ENCODE results near the gene HBQ1. TPM values are rescaled to one million over a fixed set of nuclear protein-coding genes. Genes with fewer than 3 reads are reported as not detected.

The HBQ1 gene
- total and polyA plus RNA-seq, 2 of the 4 experiments (the other 2 are of a cell fraction): 0.92 TPM; not detected in 1

DNA sequence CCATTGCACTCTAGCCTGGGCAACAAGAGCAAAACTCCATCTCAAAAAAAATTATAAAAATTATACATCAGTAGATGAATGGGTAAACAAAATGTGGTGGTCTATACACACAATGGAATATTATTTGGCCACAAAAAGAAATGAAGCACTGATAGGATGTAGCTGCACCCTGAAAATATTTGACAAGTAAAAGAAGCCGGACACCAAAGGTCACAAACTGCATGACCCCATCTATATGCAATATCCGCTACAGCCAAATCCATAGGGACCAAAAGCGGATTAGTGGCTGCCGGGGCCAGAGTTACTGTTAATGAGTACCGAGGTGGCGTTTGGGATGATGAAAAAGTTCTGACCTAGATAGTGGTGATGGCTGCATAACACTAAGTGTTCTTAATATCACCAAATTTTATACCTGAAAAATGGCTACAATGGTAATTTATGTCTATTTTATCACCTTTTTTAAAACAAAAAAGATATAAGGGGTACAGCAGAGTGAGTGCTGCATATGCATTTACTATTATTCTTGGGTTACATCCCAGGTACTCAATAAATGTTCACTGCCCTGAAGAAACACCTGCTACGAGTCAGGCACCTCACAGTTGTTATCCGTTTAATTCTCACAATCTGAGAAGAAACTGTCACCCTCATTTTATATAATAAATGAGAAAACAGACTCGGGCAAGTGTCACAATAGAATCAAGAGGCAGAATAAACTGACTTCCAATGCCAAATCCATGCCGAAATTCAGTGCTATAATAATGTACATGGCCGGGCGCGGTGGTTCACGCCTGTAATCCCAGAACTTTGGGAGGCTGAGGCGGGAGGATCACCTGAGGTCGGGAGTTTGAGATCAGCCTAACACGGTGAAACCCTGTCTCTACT lies 807 bp upstream of the HBQ1 start:
- intact Hi-C loops (cut with micrococcal nuclease): loop anchor here (5.0 kb wide), 1 partner anchor 42 kb away; the partner anchor contains the start of gene NPRL3
- H2BK5ac ChIP-seq (ENCODE audit: low read depth, low read length, poor library complexity, severe bottlenecking): no peak overlapping the region

More for the DNA sequence above, 807 bp upstream of the HBQ1 start:
- TF ChIP-seq MAFK (IDR thresholded peaks at IDR 0.05; ENCODE audit: low read depth, low read length): no peak
- TF ChIP-seq USF2 (IDR thresholded peaks at IDR 0.05; ENCODE audit: low read depth, low read length): no peak
- TF ChIP-seq RFX5 (IDR thresholded peaks at IDR 0.05; ENCODE audit: low read depth, low read length): no peak
- no peak for TF ChIP-seq MXI1 (IDR thresholded peaks at IDR 0.05; ENCODE audit: borderline replicate concordance, low read depth, low read length)
- no peak for TF ChIP-seq NFE2L2 (IDR thresholded peaks at IDR 0.05; ENCODE audit: low read depth, low read length)
- TF ChIP-seq, protein P1, sequence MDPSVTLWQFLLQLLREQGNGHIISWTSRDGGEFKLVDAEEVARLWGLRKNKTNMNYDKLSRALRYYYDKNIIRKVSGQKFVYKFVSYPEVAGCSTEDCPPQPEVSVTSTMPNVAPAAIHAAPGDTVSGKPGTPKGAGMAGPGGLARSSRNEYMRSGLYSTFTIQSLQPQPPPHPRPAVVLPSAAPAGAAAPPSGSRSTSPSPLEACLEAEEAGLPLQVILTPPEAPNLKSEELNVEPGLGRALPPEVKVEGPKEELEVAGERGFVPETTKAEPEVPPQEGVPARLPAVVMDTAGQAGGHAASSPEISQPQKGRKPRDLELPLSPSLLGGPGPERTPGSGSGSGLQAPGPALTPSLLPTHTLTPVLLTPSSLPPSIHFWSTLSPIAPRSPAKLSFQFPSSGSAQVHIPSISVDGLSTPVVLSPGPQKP (IDR thresholded peaks at IDR 0.05; ENCODE audit: borderline replicate concordance, low read depth, low read length): no peak
- TF ChIP-seq RAD21 (IDR thresholded peaks at IDR 0.05; ENCODE audit: low read length): no peak
- TF ChIP-seq CTCF (conservative IDR thresholded peaks at IDR 0.05; ENCODE audit: low read depth, low read length): no peak
- no peak for TF ChIP-seq CHD1 (IDR thresholded peaks at IDR 0.05; ENCODE audit: low read depth, low read length)
- TF ChIP-seq POLR2A (IDR thresholded peaks at IDR 0.05; ENCODE audit: low read depth, low read length): no peak
- TF ChIP-seq FOS (IDR thresholded peaks at IDR 0.05; ENCODE audit: low read depth, low read length): no peak
- no peak for TF ChIP-seq BHLHE40 (IDR thresholded peaks at IDR 0.05; ENCODE audit: low read depth, low read length)
- CTCF ChIA-PET: interaction anchor here (1.0 kb wide), 1 partner anchor 75 kb away, joined by 5 read pairs; no protein-coding TSS in a partner anchor
- no peak overlapping the region for H2AFZ ChIP-seq (replicated peaks; ENCODE audit: low read length, poor library complexity)
- DNase-seq (no peak), ATAC-seq (ENCODE audit: low read depth) (no peak)
- no peak overlapping the region for H3K56ac ChIP-seq (ENCODE audit: extremely low read depth, insufficient read depth, low read length)
- peaks cover 5% of the 10 kb centered on the region; the same call in 1 of the 2 replicates for H3K4me1 ChIP-seq (ENCODE audit: control insufficient read depth, insufficient read depth, low read length)
- no peak overlapping the region for H4K91ac ChIP-seq (ENCODE audit: insufficient read depth, low read depth, low read length)
- H2BK15ac ChIP-seq (ENCODE audit: low read depth, low read length): no peak overlapping the region
- no peak overlapping the region for H2AK5ac ChIP-seq (ENCODE audit: low read depth, low read length)
- no peak overlapping the region for H3K23ac ChIP-seq (ENCODE audit: low read depth, low read length)
- H3K27ac ChIP-seq (ENCODE audit: insufficient read depth, low read length): no peak overlapping the region
- dilution Hi-C loops (cut with HindIII; ENCODE audit: low sequenced_read_pairs, unreplicated experiment) (no loop called here), in situ Hi-C loops (cut with MboI; ENCODE audit: low sequenced_read_pairs) (loop anchor here (5.0 kb wide), 1 partner anchor 72 kb away; no protein-coding TSS in a partner anchor)
- peaks cover 18% of the 10 kb centered on the region for H4K20me1 ChIP-seq (ENCODE audit: insufficient read depth, low read length)
- H4K5ac ChIP-seq (ENCODE audit: low read depth, low read length): no peak overlapping the region
- no peak overlapping the region for H3K4ac ChIP-seq (ENCODE audit: low read depth, low read length)
- WGBS, 2 experiments (ENCODE audit: extremely low coverage in 2 of 2, insufficient read length in 1 of 2): 85% methylated on average over 5 of the region's 17 CpGs; no CpG with 5 or more reads in 1 of the 2 experiments
- BruUV-seq (replicated peaks): no TSS peak
- no peak overlapping the region for H2BK120ac ChIP-seq (ENCODE audit: low read depth, low read length)
- H3K9ac ChIP-seq (ENCODE audit: low read depth, low read length): no peak overlapping the region
- H2AK9ac ChIP-seq (replicated peaks; ENCODE audit: low read depth, low read length, poor library complexity): no peak overlapping the region
- 0 out of 4 replicates have a peak, but pooled peaks cover 0 to 4% of the 10 kb centered on the region in 2 experiments for H3K79me1 ChIP-seq (ENCODE audit: low read depth in 1 of 2, low read length in 2 of 2)
- peaks cover 3% of the 10 kb centered on the region; the same call in 1 of the 2 replicates for H3K36me3 ChIP-seq (ENCODE audit: control insufficient read depth, insufficient read depth, low read length)
- peaks cover 37% of the 10 kb centered on the region for H3K27me3 ChIP-seq (ENCODE audit: control insufficient read depth, insufficient read depth, low read length)
- no peak overlapping the region for H3K18ac ChIP-seq (ENCODE audit: low read depth, low read length)
- 0 out of 2 replicates have a peak, but pooled peaks cover 2% of the 10 kb centered on the region for H3K9me3 ChIP-seq (ENCODE audit: control insufficient read depth, insufficient read depth, low read length)
- H3K14ac ChIP-seq (replicated peaks; ENCODE audit: low read depth, low read length): no peak overlapping the region
- 0 out of 2 replicates have a peak overlapping the region, but pooled peaks have one; percentile 55 for H3K4me2 ChIP-seq (ENCODE audit: low read depth, low read length)
- POLR2A ChIA-PET (ENCODE audit: unreplicated experiment): no interaction called here
- no peak overlapping the region for H2BK20ac ChIP-seq (ENCODE audit: low read depth, low read length)
- H4K8ac ChIP-seq (ENCODE audit: low read depth in 2 of 2, low read length in 2 of 2): no peak overlapping the region
- H3K9me1 ChIP-seq (ENCODE audit: insufficient read depth, low read length): no peaks in the 10 kb centered on the region
- no peak overlapping the region for H3K4me3 ChIP-seq (ENCODE audit: insufficient read depth, low read depth, low read length)

All from IMR-90 (cell line).